Vagina (tissue), 2 donors: ENCODE results near the gene APC. TPM values are rescaled to one million over a fixed set of nuclear protein-coding genes. Genes with fewer than 3 reads are reported as not detected.

Experiments used
- DNase-seq, 2 donors: peaks; one replicate each; pipeline ENCODE4 v3.0.0-alpha.2; 2017; ENCODE audit errors: extremely low spot score in 2 of 2
- H3K27ac ChIP-seq: fragments of 200-600 bp; sonication (generic); one replicate; pipeline ENCODE4 v1.5.1; 2019
- H3K27me3 ChIP-seq: fragments of 200-600 bp; sonication (generic); one replicate; pipeline ENCODE4 v1.5.1; 2019
- H3K36me3 ChIP-seq, 2 donors: fragments of 200-600 bp; sonication (generic); one replicate each; pipeline ENCODE4 v1.5.1; 2017 to 2019
- H3K4me1 ChIP-seq: fragments of 200-600 bp; sonication (generic); one replicate; pipeline ENCODE4 v1.5.1; 2019
- H3K4me3 ChIP-seq, 2 donors: fragments of 200-600 bp; sonication (generic); 1 replicate in 1 of 2; 2 replicates in 1 of 2; pipeline ENCODE4 v1.5.1; 2016 to 2019
- H3K9me3 ChIP-seq: fragments of 200-600 bp; sonication (generic); one replicate; pipeline ENCODE4 v1.5.1; 2019
- POLR2A ChIP-seq, 2 donors: fragments of 450-650 bp; IDR thresholded peaks; one replicate each; pipeline ENCODE4 v1.6.1; 2017; ENCODE audit warnings: antibody characterized with exemption in 2 of 2, mild to moderate bottlenecking in 2 of 2, moderate library complexity in 2 of 2
- POLR2AphosphoS5 ChIP-seq, 2 donors: sonication (generic); formaldehyde crosslinking; IDR thresholded peaks; one replicate each; pipeline ENCODE4 v1.9.0; 2017; ENCODE audit warnings: antibody characterized with exemption in 2 of 2, mild to moderate bottlenecking in 2 of 2, low read depth in 1 of 2; ENCODE audit not compliant: insufficient read depth in 1 of 2
- intact Hi-C: fragments of 100-400 bp; cut with DNase I; formaldehyde crosslinking; loops from one replicate; pipeline ENCODE4 v1.15.1; 2023
- total RNA-seq: library from RNA; depleted of rRNA; stranded (reverse); fragments of >200 nt; gene quantifications from one replicate; pipeline ENCODE4 v1.2.3, GENCODE V29; 2016
- TF ChIP-seq, protein P1 (sequence below), 3 experiments: fragments of 450-650 bp in 2 of 3; fragments of 200-600 bp in 1 of 3; sonication (generic) in 1 of 3; IDR thresholded peaks; one replicate each; pipeline ENCODE4 v1.5.1; 2017 to 2019; ENCODE audit warnings: antibody characterized with exemption in 3 of 3, mild to moderate bottlenecking in 2 of 3, moderate library complexity in 2 of 3

APC gene
- total RNA-seq, 1 donor from 2014 or later: 92.8 TPM

DNA sequence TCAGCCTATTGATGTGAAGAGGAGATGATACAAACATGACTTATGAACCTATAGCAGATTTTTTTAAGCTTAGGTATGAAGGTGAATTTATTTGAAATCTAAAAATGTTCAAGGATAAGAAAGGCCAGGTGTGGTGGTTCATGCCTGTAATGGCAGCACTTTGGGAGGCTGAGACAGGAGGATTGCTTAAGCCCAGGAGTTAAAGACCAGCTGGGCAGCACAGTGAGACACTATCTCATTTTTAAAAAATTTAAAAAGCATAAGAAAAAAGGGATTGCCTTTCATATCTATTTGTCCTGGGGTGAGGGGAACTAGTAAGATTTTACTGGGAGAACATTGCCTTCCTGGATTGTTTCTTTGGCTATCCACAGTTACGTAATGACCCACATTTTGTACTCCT, 82.6 kb downstream of the APC start:
- Histone ChIP-seq H3K4me3 (no peak overlapping the region), H3K9me3 (no peaks in the 10 kb centered on the region), H3K27me3 (no peaks in the 10 kb centered on the region), H3K4me1 (no peaks in the 10 kb centered on the region), H3K27ac (no peak overlapping the region), H3K36me3 (peaks cover 0 to 25% of the 10 kb centered on the region in 2 donors)
- no peak for DNase-seq
- TF ChIP-seq, protein P1, sequence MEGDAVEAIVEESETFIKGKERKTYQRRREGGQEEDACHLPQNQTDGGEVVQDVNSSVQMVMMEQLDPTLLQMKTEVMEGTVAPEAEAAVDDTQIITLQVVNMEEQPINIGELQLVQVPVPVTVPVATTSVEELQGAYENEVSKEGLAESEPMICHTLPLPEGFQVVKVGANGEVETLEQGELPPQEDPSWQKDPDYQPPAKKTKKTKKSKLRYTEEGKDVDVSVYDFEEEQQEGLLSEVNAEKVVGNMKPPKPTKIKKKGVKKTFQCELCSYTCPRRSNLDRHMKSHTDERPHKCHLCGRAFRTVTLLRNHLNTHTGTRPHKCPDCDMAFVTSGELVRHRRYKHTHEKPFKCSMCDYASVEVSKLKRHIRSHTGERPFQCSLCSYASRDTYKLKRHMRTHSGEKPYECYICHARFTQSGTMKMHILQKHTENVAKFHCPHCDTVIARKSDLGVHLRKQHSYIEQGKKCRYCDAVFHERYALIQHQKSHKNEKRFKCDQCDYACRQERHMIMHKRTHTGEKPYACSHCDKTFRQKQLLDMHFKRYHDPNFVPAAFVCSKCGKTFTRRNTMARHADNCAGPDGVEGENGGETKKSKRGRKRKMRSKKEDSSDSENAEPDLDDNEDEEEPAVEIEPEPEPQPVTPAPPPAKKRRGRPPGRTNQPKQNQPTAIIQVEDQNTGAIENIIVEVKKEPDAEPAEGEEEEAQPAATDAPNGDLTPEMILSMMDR (IDR thresholded peaks at IDR 0.05): no peak
- TF ChIP-seq POLR2A (IDR thresholded peaks at IDR 0.05) (no peak), POLR2AphosphoS5 (IDR thresholded peaks at IDR 0.05; ENCODE audit: insufficient read depth in 1 of 2, low read depth in 1 of 2) (no peak)
- intact Hi-C loops: no loop called here

DNA sequence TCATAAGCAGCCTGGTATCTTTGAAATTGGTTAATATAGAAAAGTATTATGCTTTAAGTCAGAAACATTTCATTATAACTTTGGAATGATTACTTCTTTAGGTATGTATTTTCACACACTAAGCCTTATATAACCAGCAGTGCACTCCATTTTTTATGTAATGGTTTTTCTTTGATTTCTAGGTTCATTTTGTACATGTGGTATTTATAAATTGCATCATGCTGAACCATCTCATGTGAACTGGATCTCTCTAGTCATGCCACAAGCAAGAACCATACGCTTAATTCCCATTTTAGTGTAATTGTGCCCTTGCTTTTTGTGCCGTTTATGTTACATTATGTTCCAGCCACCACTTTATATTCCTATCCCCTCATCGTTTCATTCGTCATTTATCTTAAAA, 84.8 kb downstream of the APC start:
- Histone ChIP-seq H3K27me3 (no peaks in the 10 kb centered on the region), H3K27ac (no peak overlapping the region), H3K36me3 (peaks cover 0 to 25% of the 10 kb centered on the region in 2 donors), H3K4me1 (no peaks in the 10 kb centered on the region), H3K9me3 (no peaks in the 10 kb centered on the region), H3K4me3 (no peak overlapping the region)
- TF ChIP-seq, protein P1 (IDR thresholded peaks at IDR 0.05): no peak
- TF ChIP-seq POLR2A (IDR thresholded peaks at IDR 0.05): no peak
- TF ChIP-seq POLR2AphosphoS5 (IDR thresholded peaks at IDR 0.05; ENCODE audit: insufficient read depth in 1 of 2, low read depth in 1 of 2): no peak
- no peak for DNase-seq
- intact Hi-C loops: no loop called here

DNA sequence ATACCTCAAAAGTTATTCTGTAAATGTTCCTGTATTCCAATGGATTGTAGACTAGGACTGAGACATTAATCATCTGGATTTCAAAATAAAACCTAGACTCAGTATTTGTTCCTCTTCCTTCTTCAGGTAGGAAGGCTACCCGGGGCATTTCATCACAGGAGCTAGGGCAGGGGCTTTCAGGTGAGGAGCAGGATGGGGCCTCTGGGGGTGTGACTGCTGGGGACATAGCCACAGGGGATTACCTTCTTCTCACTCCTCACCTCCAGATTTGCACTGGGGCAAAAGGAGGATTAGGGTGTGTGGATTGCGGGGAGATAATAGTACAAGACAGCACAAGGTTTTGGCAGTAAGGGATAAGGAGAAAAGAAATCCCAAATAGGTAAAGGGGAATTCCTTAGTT, 85.5 kb downstream of the APC start:
- H3K4me3 ChIP-seq: no peak overlapping the region
- no peaks in the 10 kb centered on the region for H3K27me3 ChIP-seq
- no peak overlapping the region for H3K27ac ChIP-seq
- no peaks in the 10 kb centered on the region for H3K9me3 ChIP-seq
- H3K36me3 ChIP-seq: peaks cover 0 to 32% of the 10 kb centered on the region in 2 donors
- no peak for DNase-seq
- no peak for TF ChIP-seq POLR2A (IDR thresholded peaks at IDR 0.05)
- TF ChIP-seq POLR2AphosphoS5 (IDR thresholded peaks at IDR 0.05; ENCODE audit: insufficient read depth in 1 of 2, low read depth in 1 of 2): no peak
- TF ChIP-seq, protein P1 (IDR thresholded peaks at IDR 0.05): no peak
- intact Hi-C loops: no loop called here
- no peaks in the 10 kb centered on the region for H3K4me1 ChIP-seq

DNA sequence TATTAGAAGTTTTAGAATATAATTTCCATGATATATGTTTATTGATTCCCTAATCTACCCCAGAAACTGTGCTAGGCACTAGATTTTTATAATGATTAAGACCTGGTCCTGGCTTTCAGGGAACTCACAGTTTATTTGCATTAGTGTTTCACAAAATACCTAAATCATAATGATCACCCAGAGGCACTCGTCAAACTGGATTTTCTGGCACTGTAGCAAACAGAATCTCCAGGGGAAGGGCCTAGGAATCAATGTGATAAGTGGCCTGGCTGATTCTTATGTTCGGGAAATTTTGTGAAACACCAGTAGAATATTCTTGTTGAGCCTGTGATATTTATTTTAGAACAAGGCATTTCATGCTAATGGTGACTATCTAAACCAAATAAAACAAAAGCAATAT, 86.0 kb downstream of the APC start:
- no peak for DNase-seq
- H3K27me3 ChIP-seq: no peaks in the 10 kb centered on the region
- no peak overlapping the region for H3K27ac ChIP-seq
- H3K4me3 ChIP-seq: no peak overlapping the region
- intact Hi-C loops: no loop called here
- peaks cover 0 to 35% of the 10 kb centered on the region in 2 donors for H3K36me3 ChIP-seq
- H3K9me3 ChIP-seq: no peaks in the 10 kb centered on the region
- TF ChIP-seq POLR2AphosphoS5 (IDR thresholded peaks at IDR 0.05; ENCODE audit: insufficient read depth in 1 of 2, low read depth in 1 of 2): no peak
- TF ChIP-seq, protein P1 (IDR thresholded peaks at IDR 0.05): no peak
- TF ChIP-seq POLR2A (IDR thresholded peaks at IDR 0.05): no peak
- no peaks in the 10 kb centered on the region for H3K4me1 ChIP-seq

DNA sequence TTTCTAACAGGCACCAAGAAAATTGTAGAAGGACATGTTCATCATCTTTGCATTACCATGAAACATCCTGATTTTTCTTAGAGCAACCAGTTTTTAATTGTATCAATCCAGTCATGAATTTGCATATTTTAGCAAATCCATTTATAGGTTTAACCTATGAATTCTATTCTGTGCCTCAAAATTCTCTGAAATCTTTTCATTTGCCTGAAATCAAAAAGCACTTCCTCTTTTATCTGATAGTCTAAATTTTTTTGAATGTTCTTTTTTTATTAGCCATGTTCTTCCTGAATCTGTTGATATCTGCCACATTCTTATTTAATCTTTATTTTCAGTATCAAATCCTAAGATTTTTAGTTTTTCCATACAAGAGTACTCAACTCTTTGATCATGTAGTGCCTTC, 86.5 kb downstream of the APC start:
- peaks cover 0 to 32% of the 10 kb centered on the region in 2 donors for H3K36me3 ChIP-seq
- no peaks in the 10 kb centered on the region for H3K9me3 ChIP-seq
- no peaks in the 10 kb centered on the region for H3K27me3 ChIP-seq
- H3K4me1 ChIP-seq: no peaks in the 10 kb centered on the region
- H3K27ac ChIP-seq: no peak overlapping the region
- intact Hi-C loops: no loop called here
- DNase-seq: no peak
- no peak overlapping the region for H3K4me3 ChIP-seq
- TF ChIP-seq, protein P1 (IDR thresholded peaks at IDR 0.05): no peak
- TF ChIP-seq POLR2A (IDR thresholded peaks at IDR 0.05) (no peak), POLR2AphosphoS5 (IDR thresholded peaks at IDR 0.05; ENCODE audit: insufficient read depth in 1 of 2, low read depth in 1 of 2) (no peak)
